Muscle layer of colon (tissue), 2 donors: ENCODE results near the gene CD200.

ENCODE experiments used
- H3K27ac ChIP-seq: one replicate; pipeline ENCODE4 v1.7.0; 2013; ENCODE audit warnings: low read depth, mild to moderate bottlenecking, low read length, moderate library complexity
- H3K27me3 ChIP-seq, 2 donors: one replicate each; pipeline ENCODE4 v1.7.0; 2013; ENCODE audit warnings: low read length in 2 of 2, mild to moderate bottlenecking in 2 of 2; ENCODE audit not compliant: insufficient read depth in 2 of 2, control insufficient read depth in 1 of 2
- H3K36me3 ChIP-seq: one replicate; pipeline ENCODE4 v1.7.0; 2013; ENCODE audit warnings: mild to moderate bottlenecking, low read length; ENCODE audit not compliant: insufficient read depth
- H3K4me1 ChIP-seq: one replicate; pipeline ENCODE4 v1.7.0; 2013; ENCODE audit warnings: mild to moderate bottlenecking, low read length; ENCODE audit not compliant: insufficient read depth
- H3K4me3 ChIP-seq, 2 donors: one replicate each; pipeline ENCODE4 v1.7.0; 2013; ENCODE audit warnings: low read length in 2 of 2, low read depth in 1 of 2, mild to moderate bottlenecking in 1 of 2, moderate library complexity in 1 of 2
- H3K9ac ChIP-seq: one replicate; pipeline ENCODE4 v1.7.0; 2013; ENCODE audit warnings: low read length
- H3K9me3 ChIP-seq: one replicate; pipeline ENCODE4 v1.7.0; 2013; ENCODE audit warnings: mild to moderate bottlenecking, low read length
- donor health status: abdominal sarcoma.
- donor health status: Adenocarcinoma of cecum.

CD200 gene

DNA sequence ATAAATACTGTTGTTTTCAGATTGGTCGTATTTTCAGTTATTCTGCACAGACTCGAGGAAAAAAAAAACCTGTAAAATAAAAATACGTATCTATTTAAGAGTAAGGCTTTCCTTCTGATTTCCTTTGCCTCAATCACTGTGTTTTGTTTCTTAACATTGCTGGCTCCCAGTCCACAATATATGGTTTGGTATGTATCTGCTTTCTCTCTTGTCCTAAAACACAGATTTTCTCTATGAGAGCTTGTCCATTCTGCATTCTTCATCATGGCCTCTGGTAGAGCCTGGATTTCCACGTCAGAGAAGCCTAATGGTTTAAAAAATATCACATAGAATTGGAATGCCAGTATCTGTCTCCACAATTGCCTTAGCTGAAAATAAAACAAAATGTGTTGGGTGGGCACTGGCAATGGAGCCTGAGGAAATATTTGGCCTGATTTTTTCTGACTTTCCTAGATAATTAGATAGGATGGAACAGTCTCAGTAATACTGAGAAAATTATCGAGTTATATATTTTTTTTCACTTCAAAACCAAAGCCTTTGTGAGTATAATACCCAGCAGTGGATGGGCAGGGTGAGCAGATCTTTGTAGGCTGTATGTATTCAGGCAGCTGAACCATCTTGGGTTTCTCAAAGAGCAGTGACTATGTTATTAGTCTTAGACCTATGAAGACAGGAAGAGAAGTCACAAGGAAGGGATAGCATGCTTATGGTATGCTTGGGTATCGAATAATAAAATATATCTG lies 1.9 kb downstream of the CD200 start:
- peaks cover 13% of the 10 kb centered on the region for H3K4me1 ChIP-seq
- H3K27ac ChIP-seq: peak overlapping the region; percentile 67
- no peaks in the 10 kb centered on the region for H3K36me3 ChIP-seq
- H3K4me3 ChIP-seq: peak overlapping the region in 1 of 2 donors; percentile 87
- H3K27me3 ChIP-seq: no peaks in the 10 kb centered on the region
- no peak overlapping the region for H3K9ac ChIP-seq
- no peaks in the 10 kb centered on the region for H3K9me3 ChIP-seq

DNA sequence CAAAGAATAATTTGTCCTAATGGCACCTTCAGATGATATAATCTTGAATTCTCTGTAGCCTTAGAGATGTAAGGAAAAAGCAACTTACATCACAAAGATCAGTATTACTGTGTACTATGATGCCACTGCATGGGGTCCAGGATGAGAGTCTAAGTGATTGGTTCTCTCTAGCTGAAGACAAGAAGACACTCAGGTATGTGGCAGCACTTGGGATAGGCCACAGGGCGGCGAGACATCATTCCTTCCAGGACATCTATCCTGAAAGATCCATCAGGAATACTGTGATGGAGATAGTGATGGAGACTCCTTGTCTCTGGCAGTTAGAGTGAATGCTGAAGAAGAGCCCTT lies 2.5 kb downstream of the CD200 start:
- Histone ChIP-seq H3K9ac (no peak overlapping the region), H3K9me3 (no peaks in the 10 kb centered on the region), H3K36me3 (no peaks in the 10 kb centered on the region), H3K27me3 (no peaks in the 10 kb centered on the region), H3K4me3 (no peak overlapping the region), H3K4me1 (peaks cover 13% of the 10 kb centered on the region), H3K27ac (no peak overlapping the region)

DNA sequence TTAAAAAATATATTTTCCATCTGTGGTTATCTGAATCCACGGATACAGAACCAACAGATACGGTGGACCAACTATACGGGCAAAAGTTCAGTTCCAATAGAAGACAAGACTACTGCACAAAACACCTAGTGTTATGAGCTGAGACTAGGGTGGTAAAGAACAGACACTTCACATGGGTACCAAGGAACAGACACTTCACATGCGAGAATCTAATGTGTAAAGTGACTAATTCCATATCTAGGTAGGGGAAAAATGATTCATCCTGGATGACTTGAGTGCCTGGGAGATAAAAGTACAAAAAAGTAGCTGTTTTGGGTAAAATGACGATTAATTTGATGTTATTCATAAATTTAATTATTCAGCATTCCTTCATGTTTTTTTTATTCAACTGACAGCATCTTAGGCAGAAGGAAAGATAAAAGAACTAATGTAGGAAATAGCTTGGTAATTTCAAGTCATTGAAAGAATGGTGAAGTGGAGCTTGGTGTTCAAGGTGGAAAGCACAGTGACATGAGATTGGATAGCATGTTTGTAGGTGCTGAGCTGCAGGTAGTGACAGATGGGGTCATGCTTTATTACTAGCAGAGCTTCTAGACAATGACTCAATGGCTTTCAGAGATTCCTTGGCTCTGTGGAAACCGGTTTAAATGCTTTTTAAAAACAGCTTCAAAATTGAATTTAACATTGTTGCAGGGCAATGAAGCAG lies 5.2 kb downstream of the CD200 start:
- no peak overlapping the region for H3K4me3 ChIP-seq
- no peaks in the 10 kb centered on the region for H3K27me3 ChIP-seq
- H3K9me3 ChIP-seq: no peaks in the 10 kb centered on the region
- no peak overlapping the region for H3K9ac ChIP-seq
- H3K27ac ChIP-seq: no peak overlapping the region
- peaks cover 13% of the 10 kb centered on the region for H3K4me1 ChIP-seq
- H3K36me3 ChIP-seq: no peaks in the 10 kb centered on the region

DNA sequence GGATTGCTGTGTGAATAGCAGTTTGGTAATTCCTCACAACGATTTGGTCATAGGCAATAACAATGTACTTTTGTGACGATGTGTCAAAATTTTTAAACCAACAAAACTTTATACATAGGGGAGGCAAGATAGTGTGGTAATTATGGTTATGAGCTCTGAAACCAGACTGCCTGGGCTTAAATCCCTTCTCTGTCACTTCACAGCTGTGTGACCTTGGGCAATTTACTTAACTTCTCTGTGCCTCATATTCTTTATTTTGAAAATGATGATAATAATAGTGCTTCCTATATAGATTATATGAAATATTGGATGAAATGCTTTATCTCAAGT lies 5.7 kb downstream of the CD200 start:
- Histone ChIP-seq H3K9me3 (no peaks in the 10 kb centered on the region), H3K27ac (no peak overlapping the region), H3K36me3 (no peaks in the 10 kb centered on the region), H3K9ac (no peak overlapping the region), H3K27me3 (no peaks in the 10 kb centered on the region), H3K4me3 (no peak overlapping the region), H3K4me1 (peaks cover 13% of the 10 kb centered on the region)

DNA sequence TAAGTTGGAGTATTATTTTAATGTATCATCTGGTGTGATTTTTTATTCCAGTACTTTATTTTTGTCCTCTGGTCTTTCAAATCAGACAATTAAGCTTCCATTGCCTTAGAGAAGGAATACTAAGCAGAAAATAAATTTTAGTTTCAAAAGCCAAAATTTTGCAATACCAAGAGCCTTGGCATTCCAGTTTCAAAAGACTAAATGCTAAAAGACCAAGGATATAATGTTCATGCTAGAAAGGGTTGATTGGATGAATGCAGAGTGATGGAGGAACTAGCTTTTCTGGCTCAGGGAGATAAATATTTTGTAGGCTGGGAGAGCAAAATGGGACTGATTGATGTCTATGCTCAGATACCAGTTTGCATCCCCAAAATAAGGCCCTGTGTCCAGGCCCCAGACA lies 6.2 kb downstream of the CD200 start:
- Histone ChIP-seq H3K4me1 (peaks cover 11% of the 10 kb centered on the region), H3K27ac (no peak overlapping the region), H3K27me3 (no peaks in the 10 kb centered on the region), H3K9me3 (no peaks in the 10 kb centered on the region), H3K36me3 (no peaks in the 10 kb centered on the region), H3K9ac (no peak overlapping the region), H3K4me3 (no peak overlapping the region)

DNA sequence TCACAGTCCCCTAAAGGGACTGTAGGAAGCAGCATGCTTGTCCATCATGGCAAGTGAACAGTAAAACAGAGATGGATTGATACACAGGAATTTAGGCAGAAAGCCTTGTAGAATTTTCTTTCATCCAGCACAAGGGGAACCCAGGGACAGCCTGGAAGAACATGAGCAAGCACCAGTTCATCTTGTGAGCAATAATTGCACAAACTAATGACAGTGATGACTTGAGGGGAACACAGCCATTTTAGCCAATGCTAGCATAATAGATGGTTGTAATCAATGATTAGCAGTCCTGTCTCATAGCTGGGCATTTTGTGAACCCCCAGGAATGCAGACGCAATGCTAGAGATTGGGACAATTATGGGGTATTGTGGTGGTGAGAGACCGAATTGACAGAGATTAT lies 6.7 kb downstream of the CD200 start:
- no peaks in the 10 kb centered on the region for H3K36me3 ChIP-seq
- H3K4me3 ChIP-seq: no peak overlapping the region
- no peaks in the 10 kb centered on the region for H3K9me3 ChIP-seq
- no peak overlapping the region for H3K9ac ChIP-seq
- no peaks in the 10 kb centered on the region for H3K27me3 ChIP-seq
- no peak overlapping the region for H3K27ac ChIP-seq
- peaks cover 8% of the 10 kb centered on the region for H3K4me1 ChIP-seq

DNA sequence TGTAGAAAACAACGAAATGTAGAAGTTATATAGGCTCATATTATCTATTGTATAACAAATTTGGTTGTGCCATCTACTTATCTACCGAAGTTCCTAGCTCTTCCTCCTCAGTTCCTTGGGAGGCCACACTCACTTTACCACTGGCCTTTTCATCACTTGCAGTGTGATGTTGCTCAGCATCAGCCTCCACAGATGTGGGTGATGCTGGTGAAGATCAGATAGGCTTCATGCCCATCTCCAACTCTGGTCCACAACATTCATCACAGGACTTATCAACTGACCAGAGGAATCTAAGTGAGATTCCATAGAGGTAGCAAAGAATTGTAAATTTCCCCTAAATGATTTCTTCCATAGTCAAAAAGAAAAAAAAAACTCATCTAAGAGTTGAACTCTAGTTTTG lies 8.4 kb downstream of the CD200 start:
- Histone ChIP-seq H3K9ac (no peak overlapping the region), H3K4me1 (no peaks in the 10 kb centered on the region), H3K36me3 (peaks cover 13% of the 10 kb centered on the region), H3K4me3 (no peak overlapping the region), H3K9me3 (no peaks in the 10 kb centered on the region), H3K27ac (no peak overlapping the region), H3K27me3 (no peaks in the 10 kb centered on the region)

DNA sequence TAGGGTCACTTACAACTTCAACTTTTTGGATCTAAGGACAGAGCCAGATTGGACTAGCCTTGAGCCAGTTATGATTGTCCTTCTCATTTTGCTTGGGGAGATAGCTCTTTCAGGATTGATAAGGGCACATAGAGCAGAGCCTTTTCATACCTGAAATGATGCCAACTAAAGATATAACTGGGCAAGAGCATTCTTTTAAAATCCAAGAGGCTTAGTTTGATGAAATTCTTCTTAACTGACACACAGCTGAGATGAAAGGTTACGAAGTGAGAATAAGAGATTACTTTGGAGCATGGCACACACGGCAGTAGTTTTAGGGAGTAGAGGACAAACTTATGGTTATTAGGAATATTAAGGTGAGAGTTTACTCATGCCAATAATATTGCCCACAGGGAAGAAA lies 12.7 kb downstream of the CD200 start:
- no peaks in the 10 kb centered on the region for H3K27me3 ChIP-seq
- H3K36me3 ChIP-seq: peaks cover 24% of the 10 kb centered on the region
- no peak overlapping the region for H3K9ac ChIP-seq
- H3K4me1 ChIP-seq: no peaks in the 10 kb centered on the region
- no peak overlapping the region for H3K27ac ChIP-seq
- H3K9me3 ChIP-seq: no peaks in the 10 kb centered on the region
- no peak overlapping the region for H3K4me3 ChIP-seq

DNA sequence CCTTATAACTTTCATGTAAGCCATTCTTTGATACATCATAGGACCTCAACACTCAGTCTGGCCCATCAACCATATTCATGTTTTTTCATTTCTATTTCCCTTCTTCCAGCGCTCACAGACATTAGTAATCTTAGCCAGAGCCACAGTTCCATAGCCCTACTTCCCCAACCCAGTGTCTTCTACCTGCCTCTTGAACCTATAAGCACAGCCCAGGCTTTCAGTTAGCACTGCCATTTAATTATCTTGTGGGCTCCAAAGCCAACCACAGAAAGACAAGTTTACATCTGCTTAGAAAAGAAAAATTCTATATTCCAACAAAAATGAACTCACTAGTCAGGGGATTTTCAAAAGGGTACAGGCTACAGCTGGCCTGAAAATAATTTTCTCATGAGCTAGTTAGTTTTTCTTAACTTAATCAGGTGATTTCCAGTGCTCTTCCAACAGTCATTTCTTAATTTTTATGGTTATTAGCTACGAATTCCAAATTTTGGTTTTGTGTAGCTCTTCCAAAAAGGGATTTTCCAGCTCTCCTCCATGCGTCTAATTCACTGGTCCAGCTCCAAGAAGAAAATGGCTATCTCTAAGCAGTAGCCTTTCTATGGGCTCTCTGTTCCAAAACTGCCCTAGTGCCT lies 13.7 kb downstream of the CD200 start:
- no peaks in the 10 kb centered on the region for H3K4me1 ChIP-seq
- H3K27ac ChIP-seq: no peak overlapping the region
- H3K36me3 ChIP-seq: peaks cover 24% of the 10 kb centered on the region
- H3K9me3 ChIP-seq: no peaks in the 10 kb centered on the region
- no peak overlapping the region for H3K4me3 ChIP-seq
- no peak overlapping the region for H3K9ac ChIP-seq
- H3K27me3 ChIP-seq: no peaks in the 10 kb centered on the region

DNA sequence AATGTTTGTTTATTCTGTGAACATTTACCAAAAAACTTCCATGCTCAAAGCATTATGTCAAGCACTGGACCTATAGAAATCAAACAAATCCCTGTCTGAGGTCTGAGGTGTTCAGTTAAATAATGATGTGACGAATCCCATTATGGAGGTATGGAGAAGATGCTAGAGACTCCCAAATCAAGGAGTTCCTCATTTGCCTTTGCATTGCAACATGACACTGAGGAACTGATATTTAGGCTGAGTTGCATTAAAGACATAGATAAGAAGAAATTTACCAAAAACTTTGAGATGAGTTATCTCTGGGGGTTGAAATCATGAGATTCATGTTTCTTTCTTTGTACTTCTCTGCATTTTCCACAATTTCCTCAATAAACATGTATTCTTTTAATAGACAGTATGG lies 16.0 kb downstream of the CD200 start:
- H3K4me3 ChIP-seq: no peak overlapping the region
- H3K27ac ChIP-seq: no peak overlapping the region
- no peaks in the 10 kb centered on the region for H3K4me1 ChIP-seq
- no peak overlapping the region for H3K9ac ChIP-seq
- no peaks in the 10 kb centered on the region for H3K9me3 ChIP-seq
- no peaks in the 10 kb centered on the region for H3K27me3 ChIP-seq
- H3K36me3 ChIP-seq: peaks cover 24% of the 10 kb centered on the region

DNA sequence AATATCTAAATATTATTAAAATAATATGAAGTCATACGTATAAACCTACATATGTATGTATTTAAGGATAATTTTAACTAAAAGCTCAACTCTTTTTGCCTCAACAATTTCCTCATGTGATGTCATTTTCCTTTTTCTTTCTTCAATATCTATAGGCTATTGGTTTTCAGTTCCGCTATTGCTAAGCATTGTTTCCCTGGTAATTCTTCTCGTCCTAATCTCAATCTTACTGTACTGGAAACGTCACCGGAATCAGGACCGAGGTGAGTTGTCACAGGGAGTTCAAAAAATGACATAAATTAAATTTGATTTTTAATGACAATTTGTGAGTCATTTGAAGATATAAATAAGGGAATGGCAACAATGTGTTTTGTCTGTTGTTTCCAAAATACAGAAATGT lies 16.6 kb downstream of the CD200 start:
- Histone ChIP-seq H3K4me3 (no peak overlapping the region), H3K9ac (no peak overlapping the region), H3K9me3 (no peaks in the 10 kb centered on the region), H3K36me3 (peaks cover 30% of the 10 kb centered on the region), H3K4me1 (no peaks in the 10 kb centered on the region), H3K27ac (no peak overlapping the region), H3K27me3 (no peaks in the 10 kb centered on the region)
